Lower leg skin (tissue), 4 donors: ENCODE data around the gene PPL. TPM values are rescaled to one million over a fixed set of nuclear protein-coding genes. Genes with fewer than 3 reads are reported as not detected.
"Not testable (repeated sequence)": the region's sequence is repeated elsewhere in the genome, so short reads cannot be mapped to it uniquely, and the experiment has no call there.

Experiments
- DNase-seq, 2 donors: peaks; one replicate each; pipeline ENCODE4 v3.0.0-alpha.2; 2019; ENCODE audit warnings: low spot score in 2 of 2
- H3K4me3 ChIP-seq: fragments of 200-600 bp; sonication (generic); 2 replicates; pipeline ENCODE4 v1.5.1; 2017; ENCODE audit warnings: mild to moderate bottlenecking, low read depth; ENCODE audit not compliant: poor library complexity, severe bottlenecking
- CTCF ChIP-seq, 3 donors: fragments of 450-650 bp; IDR thresholded peaks; one replicate each; pipeline ENCODE4 v1.5.1; 2016; ENCODE audit warnings: antibody characterized with exemption in 3 of 3, mild to moderate bottlenecking in 3 of 3, moderate library complexity in 2 of 3
- POLR2A ChIP-seq, 2 donors: fragments of 450-650 bp; IDR thresholded peaks; one replicate each; pipeline ENCODE4 v1.6.1; 2016 to 2017; ENCODE audit warnings: antibody characterized with exemption in 2 of 2, mild to moderate bottlenecking in 1 of 2, moderate library complexity in 1 of 2
- WGBS, 2 donors: methylation state at CpG; one replicate each; pipeline ENCODE4 v1.1.5; 2018; 5-methylcytosine and 5-hydroxymethylcytosine counted together
- intact Hi-C: fragments of 100-400 bp; cut with DNase I; formaldehyde crosslinking; loops from one replicate; pipeline ENCODE4 v1.15.0; 2023; ENCODE audit warnings: low total_unique reads
- total RNA-seq, 4 donors: library from RNA; depleted of rRNA; stranded (reverse); fragments of >200 nt; gene quantifications; one replicate each; pipeline ENCODE4 v1.1.0, GENCODE V29; 2016

The PPL gene
- total RNA-seq, 4 donors from 2014 or later, result 445 to 545 (median 495) TPM

GRCh38 chr16:4970010-4970409 lies 33.1 kb upstream of the PPL start:
- WGBS, 2 donors, result 55 to 72% methylated on average over 3 of the region's 3 CpGs
- intact Hi-C loops, result loop anchor here (5.0 kb wide), 1 partner anchor 452 kb away; no protein-coding TSS in a partner anchor
- no peak for DNase-seq
- TF ChIP-seq POLR2A (IDR thresholded peaks at IDR 0.05) (no peak), CTCF (IDR thresholded peaks at IDR 0.05) (no peak)
- H3K4me3 ChIP-seq, result no peak overlapping the region

- TF ChIP-seq CTCF (IDR thresholded peaks at IDR 0.05), result no peak
- no peak for TF ChIP-seq POLR2A (IDR thresholded peaks at IDR 0.05)
- no peak for DNase-seq
- WGBS, 2 donors, result 80 to 82% methylated on average over 13 of the region's 13 CpGs
- intact Hi-C loops, result no loop called here
- no peak overlapping the region for H3K4me3 ChIP-seq
These were observed 32.0 kb upstream of the PPL start for GRCh38 chr16:4968879-4969483.

GRCh38 chr16:4968278-4968677 lies 31.3 kb upstream of the PPL start:
- 90 to 91% methylated on average over 12 of the region's 12 CpGs for WGBS, 2 donors
- DNase-seq, intact Hi-C loops, H3K4me3 ChIP-seq: not testable (repeated sequence)

GRCh38 chr16:4966736-4967453 lies 29.9 kb upstream of the PPL start:
- intact Hi-C loops, result no loop called here
- 63 to 70% methylated on average over 7 to 10 of the region's 10 CpGs for WGBS, 2 donors
- DNase-seq, result no peak
- TF ChIP-seq POLR2A (IDR thresholded peaks at IDR 0.05) (no peak), CTCF (IDR thresholded peaks at IDR 0.05) (no peak)
- no peak overlapping the region for H3K4me3 ChIP-seq

- H3K4me3 ChIP-seq, intact Hi-C loops, DNase-seq: not testable (repeated sequence)
- WGBS, 2 donors, result 81 to 87% methylated on average over 7 of the region's 7 CpGs
These were observed 26.6 kb upstream of the PPL start for GRCh38 chr16:4963527-4963926.

GRCh38 chr16:4962716-4963115 lies 25.8 kb upstream of the PPL start:
- TF ChIP-seq CTCF (IDR thresholded peaks at IDR 0.05), result no peak
- TF ChIP-seq POLR2A (IDR thresholded peaks at IDR 0.05), result no peak
- H3K4me3 ChIP-seq, result no peak overlapping the region
- DNase-seq, result no peak
- intact Hi-C loops, result no loop called here
- WGBS, 2 donors, result 51 to 69% methylated on average over 7 of the region's 7 CpGs

- intact Hi-C loops, result no loop called here
- TF ChIP-seq POLR2A (IDR thresholded peaks at IDR 0.05), result no peak
- no peak for TF ChIP-seq CTCF (IDR thresholded peaks at IDR 0.05)
- no peak for DNase-seq
- no peak overlapping the region for H3K4me3 ChIP-seq
- 78 to 86% methylated on average over 6 of the region's 6 CpGs for WGBS, 2 donors
These were observed 23.6 kb upstream of the PPL start for GRCh38 chr16:4960579-4960978.
